ENCODE measurements around the gene SH2D4B. TPM values are rescaled to one million over a fixed set of nuclear protein-coding genes. Genes with fewer than 3 reads are reported as not detected.

SH2D4B gene
- total RNA-seq, 3 donors from 2014 or later: 0.13 to 0.22 (median 0.20) TPM

DNA sequence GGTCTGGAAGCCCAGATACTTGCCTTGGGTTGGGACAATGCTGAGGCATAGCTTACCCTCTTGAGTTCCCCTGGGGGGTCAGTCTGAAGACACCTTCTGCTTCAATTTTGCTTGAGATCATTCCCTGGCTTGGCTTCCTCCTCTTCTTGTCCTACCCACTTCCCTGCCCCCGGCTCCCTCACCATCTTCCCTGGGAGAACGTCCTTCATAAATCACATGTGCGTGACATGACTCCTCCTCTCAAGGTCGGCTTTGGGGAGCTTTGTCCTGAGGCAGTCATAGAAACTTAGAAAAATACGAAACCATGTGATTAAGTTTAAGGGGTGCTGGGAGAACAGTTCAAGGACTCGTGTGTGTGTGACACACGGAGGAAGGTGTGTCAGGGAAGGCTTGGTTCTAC is 122.6 kb downstream of the SH2D4B start:
- Mint-ChIP-seq H3K4me1 (ENCODE audit: low read depth) (peaks cover 4% of the 10 kb centered on the region), H3K9me3 (no peaks in the 10 kb centered on the region), H3K4me3 (no peak overlapping the region), H3K36me3 (ENCODE audit: insufficient read depth) (no peaks in the 10 kb centered on the region), H3K27me3 (ENCODE audit: low read depth) (peaks cover 9% of the 10 kb centered on the region)
- no peak for ATAC-seq
- no peak for DNase-seq

DNA sequence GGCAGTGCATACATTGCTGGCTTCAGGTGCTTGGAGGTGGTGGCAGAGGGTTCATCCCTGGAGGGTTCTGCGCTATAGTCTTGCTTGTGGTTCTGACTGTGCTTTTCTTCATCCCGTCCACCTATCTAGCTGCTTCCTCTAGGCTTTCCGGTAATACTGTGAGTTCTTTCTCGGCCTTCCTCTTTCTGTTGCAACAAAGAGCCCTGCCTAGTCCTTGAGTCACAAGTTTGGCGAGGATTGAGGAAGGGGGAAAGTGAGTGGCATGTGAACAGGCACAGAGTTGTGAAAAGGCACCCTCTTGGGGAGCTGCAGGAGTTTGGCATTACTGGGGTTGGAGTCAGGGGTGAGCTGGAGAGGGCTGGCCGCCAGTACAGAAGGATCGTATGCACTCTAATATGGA is 123.0 kb downstream of the SH2D4B start:
- H3K4me1 Mint-ChIP-seq (ENCODE audit: low read depth): peaks cover 4% of the 10 kb centered on the region
- H3K36me3 Mint-ChIP-seq (ENCODE audit: insufficient read depth): no peaks in the 10 kb centered on the region
- no peak for ATAC-seq
- no peak for DNase-seq
- H3K9me3 Mint-ChIP-seq: no peaks in the 10 kb centered on the region
- peaks cover 9% of the 10 kb centered on the region for H3K27me3 Mint-ChIP-seq (ENCODE audit: low read depth)
- no peak overlapping the region for H3K4me3 Mint-ChIP-seq

DNA sequence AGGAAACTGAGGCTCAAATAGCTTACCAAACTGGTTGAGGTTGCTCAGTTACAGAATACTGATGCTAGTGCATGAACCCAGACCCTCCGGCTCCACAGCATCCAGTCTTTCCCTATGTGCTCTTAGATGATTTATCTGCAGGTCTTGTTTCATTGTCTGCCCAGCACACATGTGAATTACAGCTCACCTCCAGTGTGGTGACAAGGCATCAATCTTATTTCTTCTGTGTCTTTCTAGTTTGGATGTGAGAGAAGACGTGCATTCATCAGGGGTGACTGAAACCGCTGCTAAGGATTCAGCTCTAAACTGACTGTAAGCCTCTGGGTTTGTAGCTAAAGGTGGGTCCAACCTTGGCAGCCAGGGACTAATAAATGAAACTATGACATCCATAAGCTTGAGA is 123.8 kb downstream of the SH2D4B start:
- Mint-ChIP-seq H3K27me3 (ENCODE audit: low read depth) (peaks cover 9% of the 10 kb centered on the region), H3K9me3 (no peaks in the 10 kb centered on the region), H3K36me3 (ENCODE audit: insufficient read depth) (no peaks in the 10 kb centered on the region), H3K4me1 (ENCODE audit: low read depth) (peaks cover 4% of the 10 kb centered on the region), H3K4me3 (no peak overlapping the region)
- no peak for ATAC-seq
- DNase-seq: no peak

DNA sequence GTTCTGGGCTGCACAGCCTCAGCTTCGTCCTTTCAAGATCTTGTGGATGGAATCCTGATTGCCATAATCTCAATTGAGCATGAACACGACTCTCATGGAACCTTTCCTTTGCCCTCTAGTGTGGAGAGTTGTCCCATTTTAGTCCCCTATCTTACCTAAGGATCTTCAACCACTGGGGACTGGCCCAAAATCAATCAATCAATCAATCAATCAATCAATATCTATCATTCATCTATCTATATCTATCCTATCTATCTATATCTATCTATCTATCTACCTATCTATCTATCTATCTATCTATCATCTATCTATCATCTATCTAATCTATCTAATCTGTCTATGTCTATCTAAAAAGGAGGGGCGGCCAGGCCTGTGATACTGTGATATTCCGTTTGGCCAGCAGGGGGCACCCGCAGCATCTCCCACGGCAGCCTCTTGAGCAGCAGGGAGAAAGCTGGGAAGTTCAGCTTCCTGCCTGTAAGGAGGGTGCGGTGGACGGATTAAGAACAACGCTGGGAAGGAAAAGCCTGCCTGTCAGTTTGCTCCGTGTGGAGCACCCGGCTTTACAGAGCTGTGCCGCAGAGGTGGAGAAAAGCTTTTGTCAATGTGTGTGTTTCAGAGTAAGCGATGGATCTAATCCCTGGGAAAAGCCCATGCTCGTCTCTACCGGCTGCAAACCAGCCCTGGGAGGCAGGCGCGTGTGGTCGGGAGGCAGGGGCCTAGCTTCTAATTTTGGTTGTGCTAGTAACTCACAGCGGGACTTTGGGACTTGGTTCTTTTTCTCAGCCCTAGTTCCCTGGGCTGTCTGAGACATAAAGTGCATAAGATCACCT is 124.9 kb downstream of the SH2D4B start:
- Mint-ChIP-seq H3K4me3 (peak overlapping the region; percentile 54), H3K4me1 (ENCODE audit: low read depth) (peaks cover 4% of the 10 kb centered on the region), H3K9me3 (no peaks in the 10 kb centered on the region), H3K36me3 (ENCODE audit: insufficient read depth) (no peaks in the 10 kb centered on the region), H3K27me3 (ENCODE audit: low read depth) (peaks cover 9% of the 10 kb centered on the region)
- ATAC-seq: peak; percentile 74 to 77
- DNase-seq: peak; percentile 72

DNA sequence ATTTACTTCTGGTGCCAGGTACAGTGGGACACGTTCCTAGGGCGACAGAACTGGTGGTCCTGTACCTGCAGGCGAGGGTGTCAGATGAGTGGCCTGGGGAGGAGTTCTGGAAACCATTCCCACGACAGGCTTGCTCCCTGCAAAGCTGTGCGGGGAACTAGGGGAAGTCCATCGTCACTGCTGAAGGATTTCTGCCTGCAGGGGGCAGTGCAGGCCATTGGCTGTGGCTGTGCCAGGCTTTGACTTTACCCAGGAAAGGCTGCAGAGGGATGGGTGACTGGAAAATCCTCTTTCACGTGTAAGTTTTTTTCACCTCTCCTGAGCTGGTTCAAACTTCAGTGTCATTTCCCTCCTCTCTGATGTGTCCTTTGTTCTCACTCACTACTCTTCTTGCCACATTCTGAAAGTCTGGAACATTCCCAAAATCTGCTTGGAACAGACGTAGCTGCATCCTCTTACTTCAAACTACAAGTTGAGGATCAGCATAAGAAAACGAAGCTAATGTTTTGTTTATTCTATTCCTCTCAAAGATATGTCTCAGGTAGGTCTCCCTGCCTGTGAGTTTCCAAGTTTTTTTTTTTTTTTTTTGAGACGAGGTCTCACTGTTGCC is 126.5 kb downstream of the SH2D4B start:
- Mint-ChIP-seq H3K9me3 (no peaks in the 10 kb centered on the region), H3K36me3 (ENCODE audit: insufficient read depth) (no peaks in the 10 kb centered on the region), H3K27me3 (ENCODE audit: low read depth) (peaks cover 9% of the 10 kb centered on the region), H3K4me1 (ENCODE audit: low read depth) (peaks cover 4% of the 10 kb centered on the region), H3K4me3 (no peak overlapping the region)
- ATAC-seq: peak in 1 of 2 donors; percentile 51
- DNase-seq: peak; percentile 22

DNA sequence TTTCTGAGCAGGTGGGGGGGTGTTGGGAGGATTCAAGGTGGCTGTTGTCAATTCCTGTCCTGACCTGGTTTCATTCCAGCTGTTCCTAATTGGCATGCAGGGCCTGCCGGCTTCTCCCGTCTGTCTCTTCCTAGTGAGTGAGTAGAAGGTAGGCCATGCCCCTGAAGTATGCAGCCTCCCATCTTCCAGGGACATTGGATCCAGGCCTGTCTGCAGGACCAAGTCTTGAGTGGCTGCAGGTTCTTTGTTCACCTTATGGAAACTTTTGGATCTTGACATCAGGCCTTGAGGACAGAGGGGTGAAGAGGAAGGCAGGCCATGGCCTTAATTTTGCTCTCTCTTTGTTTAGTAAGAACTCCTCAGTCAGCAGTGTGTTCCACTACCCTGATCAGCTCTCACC is 131.8 kb downstream of the SH2D4B start:
- H3K36me3 Mint-ChIP-seq (ENCODE audit: insufficient read depth): no peaks in the 10 kb centered on the region
- DNase-seq (no peak), ATAC-seq (no peak)
- peaks cover 2% of the 10 kb centered on the region for H3K27me3 Mint-ChIP-seq (ENCODE audit: low read depth)
- H3K4me1 Mint-ChIP-seq (ENCODE audit: low read depth): no peaks in the 10 kb centered on the region
- H3K9me3 Mint-ChIP-seq: no peaks in the 10 kb centered on the region
- H3K4me3 Mint-ChIP-seq: no peak overlapping the region

DNA sequence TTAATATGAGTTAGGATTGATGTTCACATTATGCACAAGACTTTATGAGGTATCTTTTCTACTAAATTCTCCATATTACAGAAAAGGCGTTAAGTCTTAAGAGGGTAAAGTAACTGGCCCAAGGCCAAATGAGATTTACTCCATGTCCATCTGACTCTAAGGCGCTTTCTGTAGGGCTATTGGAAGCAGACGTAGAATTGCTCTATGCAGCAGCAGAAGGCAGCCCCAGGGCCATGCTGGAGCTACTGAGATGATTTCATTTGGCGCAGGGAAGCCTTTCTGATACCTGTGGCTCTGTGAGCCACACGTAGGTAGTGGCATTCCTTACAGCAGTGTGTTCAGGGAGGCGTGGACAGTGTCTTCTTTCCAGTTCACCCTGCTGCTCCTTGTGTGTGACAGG is 133.1 kb downstream of the SH2D4B start:
- peaks cover 3% of the 10 kb centered on the region for H3K27me3 Mint-ChIP-seq (ENCODE audit: low read depth)

DNA sequence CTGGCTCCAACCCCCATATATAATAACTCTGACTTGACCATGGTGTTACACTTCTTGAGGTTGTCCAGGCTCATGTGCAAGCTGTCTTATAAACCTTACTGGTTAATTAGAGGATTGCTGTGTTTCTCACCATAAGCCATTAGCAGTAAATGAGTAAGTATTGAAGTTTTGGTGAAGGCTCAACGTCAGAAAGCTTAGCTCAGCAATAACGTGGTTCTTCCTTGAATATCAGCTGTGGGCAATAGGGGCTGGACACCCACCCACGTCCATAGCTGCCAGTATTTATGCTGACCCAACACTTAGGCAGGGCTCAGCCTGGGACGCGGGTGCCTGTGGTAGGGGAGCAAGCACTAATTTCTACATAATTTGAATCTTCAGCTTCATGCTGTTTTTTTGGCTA is 134.1 kb downstream of the SH2D4B start:
- no peak for ATAC-seq
- H3K4me1 Mint-ChIP-seq (ENCODE audit: low read depth): no peaks in the 10 kb centered on the region
- no peaks in the 10 kb centered on the region for H3K36me3 Mint-ChIP-seq (ENCODE audit: insufficient read depth)
- H3K27me3 Mint-ChIP-seq (ENCODE audit: low read depth): peaks cover 7% of the 10 kb centered on the region
- no peak overlapping the region for H3K4me3 Mint-ChIP-seq
- DNase-seq: no peak
- H3K9me3 Mint-ChIP-seq: no peaks in the 10 kb centered on the region

More for the DNA sequence above, 133.1 kb downstream of the SH2D4B start:
- H3K4me3 Mint-ChIP-seq: no peak overlapping the region
- DNase-seq (no peak), ATAC-seq (no peak)
- no peaks in the 10 kb centered on the region for H3K36me3 Mint-ChIP-seq (ENCODE audit: insufficient read depth)
- H3K9me3 Mint-ChIP-seq: no peaks in the 10 kb centered on the region
- H3K4me1 Mint-ChIP-seq (ENCODE audit: low read depth): no peaks in the 10 kb centered on the region

DNA sequence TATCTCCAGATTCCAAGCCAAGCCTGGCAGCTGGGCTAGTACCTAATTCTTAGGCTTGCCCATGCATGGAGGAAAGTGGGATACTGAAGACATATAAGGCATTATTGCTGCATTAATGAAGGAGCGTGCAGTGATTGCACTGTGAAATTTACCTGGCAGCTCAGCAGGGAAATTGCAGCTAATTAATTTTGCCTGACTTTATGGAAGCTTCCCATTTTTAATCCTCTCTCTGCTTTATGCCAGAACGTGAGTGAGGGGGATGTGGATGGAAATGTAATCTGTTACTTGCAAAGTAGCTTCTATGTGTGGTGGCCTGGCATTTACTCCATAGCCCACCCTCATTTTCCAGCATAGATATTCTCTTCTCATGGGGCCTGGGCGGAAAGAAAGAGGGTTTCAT is 134.9 kb downstream of the SH2D4B start:
- ATAC-seq (no peak), DNase-seq (no peak)
- H3K4me1 Mint-ChIP-seq (ENCODE audit: low read depth): no peaks in the 10 kb centered on the region
- H3K4me3 Mint-ChIP-seq: no peak overlapping the region
- no peaks in the 10 kb centered on the region for H3K9me3 Mint-ChIP-seq
- H3K27me3 Mint-ChIP-seq (ENCODE audit: low read depth): peaks cover 7% of the 10 kb centered on the region
- H3K36me3 Mint-ChIP-seq (ENCODE audit: insufficient read depth): no peaks in the 10 kb centered on the region

DNA sequence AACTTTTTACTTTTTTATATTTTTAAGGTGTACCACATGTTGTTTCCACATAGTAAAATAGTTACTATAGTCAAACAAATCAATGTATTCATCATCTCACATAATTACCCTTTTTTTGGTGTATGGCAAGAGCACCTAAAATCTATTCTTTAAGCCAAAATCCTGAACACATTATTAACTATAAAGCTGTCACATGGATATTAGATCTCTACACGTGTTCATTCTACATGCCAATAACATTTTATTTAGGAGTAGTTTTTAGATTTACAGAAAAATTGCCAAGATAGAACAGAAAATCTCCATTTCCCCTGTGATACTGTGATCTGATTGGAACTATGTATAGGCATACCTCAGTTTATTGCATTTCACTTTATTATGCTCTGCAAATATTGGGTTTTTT is 137.1 kb downstream of the SH2D4B start:
- Mint-ChIP-seq H3K4me3 (no peak overlapping the region), H3K36me3 (ENCODE audit: insufficient read depth) (no peaks in the 10 kb centered on the region), H3K9me3 (no peaks in the 10 kb centered on the region), H3K27me3 (ENCODE audit: low read depth) (peaks cover 8% of the 10 kb centered on the region), H3K4me1 (ENCODE audit: low read depth) (no peaks in the 10 kb centered on the region)
- no peak for ATAC-seq
- DNase-seq: no peak

DNA sequence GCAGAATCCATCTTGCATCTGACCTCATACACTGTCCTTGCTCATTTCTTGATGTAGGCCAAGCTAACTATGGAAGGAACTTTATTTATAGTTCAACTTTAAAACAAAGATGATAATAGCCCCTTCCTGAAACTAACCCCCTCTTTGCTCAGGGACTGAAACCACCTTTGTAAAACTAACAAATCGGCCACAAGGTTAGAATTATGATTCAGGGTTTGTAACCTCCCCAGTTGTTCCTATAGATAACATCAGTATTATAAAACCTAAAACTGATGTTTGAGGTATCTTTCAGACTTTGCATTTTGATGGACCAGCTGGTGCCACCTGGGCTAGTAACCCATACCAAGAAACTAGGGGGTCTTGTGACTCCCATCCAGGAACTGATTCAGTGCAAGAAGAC is 143.4 kb downstream of the SH2D4B start:
- Mint-ChIP-seq H3K4me3 (no peak overlapping the region), H3K9me3 (no peaks in the 10 kb centered on the region), H3K4me1 (ENCODE audit: low read depth) (peaks cover 1% of the 10 kb centered on the region), H3K36me3 (ENCODE audit: insufficient read depth) (no peaks in the 10 kb centered on the region), H3K27me3 (ENCODE audit: low read depth) (peaks cover 5% of the 10 kb centered on the region)
- no peak for ATAC-seq
- DNase-seq: no peak

DNA sequence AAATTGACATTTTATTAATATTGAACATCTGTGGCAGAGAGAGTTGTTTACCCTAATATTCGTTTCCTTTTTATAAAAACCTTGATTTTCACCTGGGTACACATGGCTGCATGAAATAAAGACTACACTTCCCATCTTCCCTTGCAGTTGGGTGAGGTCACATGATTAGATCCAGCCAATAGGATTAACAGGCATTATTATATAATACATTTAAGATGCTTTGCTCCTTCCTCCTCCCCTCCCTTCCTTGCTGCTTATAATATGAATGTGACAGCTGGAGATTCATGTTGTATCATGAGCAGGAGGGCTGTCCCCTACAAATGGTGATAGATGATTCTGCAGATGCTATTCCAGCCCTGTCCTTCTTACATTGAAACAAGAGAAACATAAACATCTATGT is 146.6 kb downstream of the SH2D4B start:
- Mint-ChIP-seq H3K4me1 (ENCODE audit: low read depth) (peaks cover 1% of the 10 kb centered on the region), H3K36me3 (ENCODE audit: insufficient read depth) (no peaks in the 10 kb centered on the region), H3K4me3 (no peak overlapping the region), H3K27me3 (ENCODE audit: low read depth) (peaks cover 1% of the 10 kb centered on the region), H3K9me3 (no peaks in the 10 kb centered on the region)
- ATAC-seq (no peak), DNase-seq (no peak)

DNA sequence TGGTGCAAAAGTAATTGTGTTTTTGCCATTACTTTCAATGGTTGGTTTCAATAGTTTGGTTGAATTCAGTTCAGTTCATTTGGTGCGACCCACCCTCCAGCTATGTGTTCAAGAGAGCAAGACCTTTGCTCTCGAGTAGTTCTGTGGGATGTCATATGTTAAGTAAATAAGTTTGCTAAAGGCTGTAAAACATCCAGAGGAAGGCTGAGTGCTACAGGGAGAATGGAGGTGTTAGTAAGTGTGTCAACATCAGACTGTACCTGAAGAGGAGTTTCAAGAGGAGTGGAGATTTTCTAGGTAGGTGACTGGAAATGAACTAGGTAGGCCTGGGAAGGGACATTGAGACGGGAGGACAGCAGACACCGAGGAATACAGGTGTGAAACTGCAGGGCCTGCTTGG is 147.7 kb downstream of the SH2D4B start:
- no peak for DNase-seq
- Mint-ChIP-seq H3K4me3 (no peak overlapping the region), H3K36me3 (ENCODE audit: insufficient read depth) (no peaks in the 10 kb centered on the region), H3K27me3 (ENCODE audit: low read depth) (peaks cover 7% of the 10 kb centered on the region), H3K4me1 (ENCODE audit: low read depth) (peaks cover 1% of the 10 kb centered on the region), H3K9me3 (no peaks in the 10 kb centered on the region)
- no peak for ATAC-seq

DNA sequence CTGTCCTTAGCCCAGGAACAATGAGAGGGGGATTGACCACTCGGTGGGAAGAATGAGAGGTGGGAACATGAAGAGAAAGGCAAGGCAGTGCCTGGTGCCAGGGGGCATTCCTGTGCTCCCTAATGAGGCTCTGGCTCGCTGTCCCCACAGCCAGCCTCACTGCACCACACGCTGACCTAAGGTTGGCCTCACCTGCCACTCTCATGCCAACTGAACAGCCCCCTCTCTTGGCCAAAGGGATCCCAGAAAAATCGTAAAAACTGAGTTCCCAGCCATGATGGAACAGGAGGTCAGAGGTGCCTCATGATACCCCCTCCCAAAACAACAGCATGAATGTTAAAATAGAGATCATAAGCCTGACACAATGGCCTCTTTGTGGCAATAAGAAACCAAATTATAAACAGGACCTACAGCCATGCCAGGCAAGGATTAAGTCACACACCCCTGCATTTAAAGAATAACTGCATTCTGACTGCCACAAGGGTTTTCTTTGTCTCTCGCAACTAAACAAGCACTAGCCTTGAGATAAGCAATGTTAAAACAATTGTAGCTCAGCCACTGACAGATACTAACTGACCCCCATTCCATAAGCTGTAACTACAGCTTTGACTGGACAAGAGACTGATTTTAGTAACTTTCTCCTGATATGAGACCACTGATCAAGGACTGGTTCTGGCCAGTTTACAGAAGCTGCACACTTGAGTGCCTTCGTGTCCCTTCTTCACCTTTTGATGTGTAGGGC is 149.2 kb downstream of the SH2D4B start:
- Mint-ChIP-seq H3K4me3 (no peak overlapping the region), H3K9me3 (no peaks in the 10 kb centered on the region), H3K4me1 (ENCODE audit: low read depth) (peaks cover 1% of the 10 kb centered on the region), H3K27me3 (ENCODE audit: low read depth) (peaks cover 8% of the 10 kb centered on the region), H3K36me3 (ENCODE audit: insufficient read depth) (no peaks in the 10 kb centered on the region)
- DNase-seq (no peak), ATAC-seq (no peak)

DNA sequence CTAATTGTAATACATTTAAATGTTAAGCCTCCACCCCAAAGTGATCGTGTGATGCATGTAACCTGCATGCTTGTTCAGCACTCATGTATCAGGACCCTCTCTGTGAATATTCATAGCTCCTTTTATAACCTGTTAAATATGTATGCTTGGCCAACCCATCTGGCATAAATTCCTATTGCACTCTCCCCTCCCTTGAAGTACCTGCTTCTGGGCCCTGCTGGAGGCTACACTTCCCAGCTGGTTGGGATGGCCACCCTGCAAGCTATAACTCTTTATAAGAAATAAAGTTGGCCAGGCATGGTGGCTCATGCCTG is 149.7 kb downstream of the SH2D4B start:
- no peaks in the 10 kb centered on the region for H3K9me3 Mint-ChIP-seq
- H3K4me1 Mint-ChIP-seq (ENCODE audit: low read depth): peaks cover 1% of the 10 kb centered on the region
- no peaks in the 10 kb centered on the region for H3K36me3 Mint-ChIP-seq (ENCODE audit: insufficient read depth)

More for the DNA sequence above, 149.7 kb downstream of the SH2D4B start:
- DNase-seq: no peak
- H3K4me3 Mint-ChIP-seq: no peak overlapping the region
- peaks cover 14% of the 10 kb centered on the region for H3K27me3 Mint-ChIP-seq (ENCODE audit: low read depth)
- no peak for ATAC-seq

Data from activated T-cell treated with anti-CD3 and anti-CD28 coated beads, Interleukin-2, amount 50 U/mL, for 4 hours (primary cell).